ENCODE data around the gene CNPY4.
A peak's percentile ranks its signal among the peaks of the same experiment; 100 is the strongest.

Gene CNPY4

DNA sequence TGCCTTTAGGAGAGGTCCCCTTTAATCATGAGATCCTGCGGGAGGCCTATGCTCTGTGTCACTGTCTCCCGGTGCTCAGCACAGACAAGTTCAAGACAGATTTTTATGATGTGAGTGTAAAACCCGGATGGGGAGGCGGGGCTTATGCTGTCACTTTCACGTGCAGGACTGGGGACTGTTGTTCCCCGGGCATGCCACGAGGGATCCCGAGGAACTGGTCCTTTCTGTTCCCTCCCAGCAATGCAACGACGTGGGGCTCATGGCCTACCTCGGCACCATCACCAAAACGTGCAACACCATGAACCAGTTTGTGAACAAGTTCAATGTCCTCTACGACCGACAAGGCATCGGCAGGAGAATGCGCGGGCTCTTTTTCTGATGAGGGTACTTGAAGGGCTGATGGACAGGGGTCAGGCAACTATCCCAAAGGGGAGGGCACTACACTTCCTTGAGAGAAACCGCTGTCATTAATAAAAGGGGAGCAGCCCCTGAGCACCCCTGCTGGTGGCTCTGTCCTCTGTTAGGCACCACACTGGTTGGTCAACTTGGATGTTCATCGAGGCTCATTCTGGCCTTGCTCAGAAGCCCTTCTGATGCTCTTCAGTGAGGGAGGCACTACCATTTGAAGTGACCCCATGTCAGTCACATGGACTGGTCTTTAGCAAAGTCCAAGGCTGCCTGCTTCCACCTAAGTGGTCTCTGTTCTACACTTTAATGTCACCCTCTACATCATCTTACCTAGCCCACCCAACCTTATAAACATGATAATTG lies 27.8 kb upstream of the CNPY4 start:
- DNase-seq (ENCODE audit: low read depth) = no peak

DNA sequence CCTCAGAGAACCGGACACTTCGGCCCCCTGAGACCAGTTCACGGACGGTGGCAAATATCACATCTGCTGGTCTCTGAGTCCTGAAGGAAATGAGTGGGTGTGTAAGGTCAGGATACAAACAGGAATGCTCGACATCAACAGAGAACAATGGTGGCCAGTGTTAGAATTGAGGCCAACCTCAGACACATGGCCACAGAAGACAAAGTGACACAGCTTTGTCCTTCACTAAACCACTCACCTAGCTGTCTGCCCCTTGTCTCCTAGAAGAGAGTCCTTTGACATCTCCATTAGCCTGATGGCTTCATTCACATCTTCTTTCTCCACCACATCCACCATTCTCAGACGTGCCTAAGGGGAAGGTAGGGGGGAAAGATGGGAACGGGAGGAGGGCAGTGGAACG lies 26.4 kb upstream of the CNPY4 start:
- no peak for DNase-seq (ENCODE audit: low read depth)

DNA sequence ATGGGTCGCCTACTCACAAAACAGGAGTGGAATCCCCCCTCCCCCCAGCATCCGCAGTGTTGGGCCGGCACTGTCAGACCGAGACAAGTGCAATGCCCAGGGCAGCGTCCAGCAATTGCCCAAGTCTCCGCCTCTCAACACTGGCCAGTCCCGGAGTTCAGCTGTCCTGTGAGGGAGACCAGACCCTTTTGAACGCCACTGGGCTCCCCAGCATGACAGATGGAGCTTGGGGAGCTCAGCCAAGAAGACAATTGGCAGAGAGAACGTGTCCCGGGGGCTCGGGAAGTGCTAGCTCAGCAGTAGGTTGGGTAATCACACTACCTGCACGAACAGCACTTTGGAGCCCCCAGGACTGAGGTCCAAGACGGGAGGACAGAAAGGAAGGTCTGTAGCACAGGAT lies 25.9 kb upstream of the CNPY4 start:
- no peak for DNase-seq (ENCODE audit: low read depth)

DNA sequence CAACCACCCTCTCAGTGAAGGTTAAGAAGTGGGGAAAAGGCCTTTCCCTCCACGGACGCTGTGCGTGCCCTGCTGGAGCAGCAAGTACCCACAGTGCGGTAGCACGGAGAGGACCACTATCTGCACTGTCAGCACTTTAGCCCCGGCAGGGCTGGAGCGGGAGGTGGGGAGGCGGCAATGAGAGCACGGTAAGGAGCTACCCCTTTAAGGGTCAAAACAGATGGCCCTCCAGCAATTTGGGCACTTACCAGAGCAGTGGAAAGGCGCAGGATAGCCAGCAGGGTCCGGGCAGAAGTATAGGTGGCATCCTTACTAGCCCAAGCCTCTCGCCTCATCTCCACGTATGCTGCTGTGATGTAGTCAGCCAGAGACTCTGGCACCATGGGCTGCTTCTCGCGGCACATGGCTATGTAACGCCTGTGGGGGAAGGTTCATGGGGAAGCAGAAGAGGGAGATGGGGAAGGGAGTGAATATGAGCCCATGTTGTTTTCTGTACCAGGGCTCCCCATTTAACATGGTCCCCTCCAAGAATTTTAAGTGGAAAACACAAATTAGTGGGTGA lies 25.4 kb upstream of the CNPY4 start:
- DNase-seq (ENCODE audit: low read depth) = no peak

DNA sequence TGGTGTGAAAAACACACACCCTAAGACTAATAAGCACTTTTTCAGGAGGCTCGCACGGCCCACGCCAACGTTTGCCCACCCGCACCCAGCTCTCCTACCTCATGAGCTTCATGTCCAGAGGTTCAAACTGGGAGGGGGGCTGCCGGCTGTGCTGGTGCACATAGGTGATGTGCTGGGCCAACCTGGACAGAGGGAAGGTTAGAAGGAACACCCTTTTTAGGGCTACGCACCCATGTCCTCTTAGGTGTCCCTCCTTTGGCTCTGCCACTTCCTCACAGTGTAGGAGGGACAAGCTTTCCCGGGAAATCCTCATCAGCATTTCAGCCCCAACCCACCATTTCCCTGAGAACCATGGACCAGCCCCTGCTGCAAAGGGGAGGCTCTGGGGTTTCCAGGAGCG lies 24.1 kb upstream of the CNPY4 start:
- DNase-seq (ENCODE audit: low read depth) = no peak

DNA sequence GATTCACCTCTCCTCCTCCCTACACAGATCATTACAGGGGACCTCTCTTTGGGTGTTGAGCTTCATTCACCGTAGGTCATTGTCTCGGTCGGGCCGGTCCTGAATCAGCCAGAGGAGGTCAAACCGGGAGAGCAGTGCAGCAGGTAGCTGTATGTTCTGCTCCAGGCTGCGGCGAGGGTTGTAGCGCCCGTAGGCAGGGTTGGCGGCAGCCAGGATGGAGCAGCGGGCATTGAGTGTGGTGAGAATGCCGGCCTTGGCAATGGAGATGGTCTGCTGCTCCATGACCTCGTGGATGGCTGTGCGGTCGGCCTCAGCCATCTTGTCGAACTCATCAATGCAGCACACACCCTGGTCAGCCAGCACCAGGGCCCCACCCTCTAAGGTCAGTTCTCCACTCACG lies 23.7 kb upstream of the CNPY4 start:
- no peak for DNase-seq (ENCODE audit: low read depth)

DNA sequence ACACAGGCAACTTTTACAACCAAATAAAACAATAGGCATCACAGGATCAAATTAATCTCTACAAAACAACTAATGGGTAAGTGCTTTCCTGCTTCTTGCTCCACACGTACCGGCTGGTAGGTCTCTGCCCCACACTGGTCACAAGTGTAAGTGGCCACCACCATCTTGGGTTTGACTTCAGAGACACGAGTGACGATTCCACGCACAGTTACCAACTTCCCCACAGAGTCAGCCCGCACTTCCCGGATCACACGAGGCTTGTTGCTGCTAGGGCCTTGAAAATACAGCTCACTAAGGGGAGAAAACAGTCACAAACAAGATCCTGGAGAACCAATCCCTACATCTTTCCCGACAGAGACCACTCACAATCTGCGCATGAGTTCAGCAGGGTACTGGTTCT lies 20.5 kb upstream of the CNPY4 start:
- no peak for DNase-seq (ENCODE audit: low read depth)

DNA sequence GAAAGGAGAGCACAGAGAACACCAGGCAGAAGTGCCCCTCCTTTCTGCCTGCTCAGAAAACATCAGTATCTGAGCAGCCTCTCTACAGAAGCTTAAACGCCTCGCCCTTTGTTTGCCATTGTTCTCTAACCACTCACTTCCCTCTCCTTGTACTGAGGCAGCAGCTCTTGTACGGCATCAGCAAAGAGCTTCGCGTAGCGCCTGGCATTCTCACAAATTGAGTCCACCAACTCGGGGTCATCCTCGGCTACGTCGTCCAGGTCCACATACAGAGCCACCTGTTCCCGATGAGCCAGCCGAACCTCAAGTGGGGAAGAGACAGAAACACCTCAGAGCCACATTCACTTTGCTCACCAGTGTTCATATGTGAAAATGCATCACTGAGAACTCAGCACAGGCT lies 20.0 kb upstream of the CNPY4 start:
- DNase-seq (ENCODE audit: low read depth) = no peak

DNA sequence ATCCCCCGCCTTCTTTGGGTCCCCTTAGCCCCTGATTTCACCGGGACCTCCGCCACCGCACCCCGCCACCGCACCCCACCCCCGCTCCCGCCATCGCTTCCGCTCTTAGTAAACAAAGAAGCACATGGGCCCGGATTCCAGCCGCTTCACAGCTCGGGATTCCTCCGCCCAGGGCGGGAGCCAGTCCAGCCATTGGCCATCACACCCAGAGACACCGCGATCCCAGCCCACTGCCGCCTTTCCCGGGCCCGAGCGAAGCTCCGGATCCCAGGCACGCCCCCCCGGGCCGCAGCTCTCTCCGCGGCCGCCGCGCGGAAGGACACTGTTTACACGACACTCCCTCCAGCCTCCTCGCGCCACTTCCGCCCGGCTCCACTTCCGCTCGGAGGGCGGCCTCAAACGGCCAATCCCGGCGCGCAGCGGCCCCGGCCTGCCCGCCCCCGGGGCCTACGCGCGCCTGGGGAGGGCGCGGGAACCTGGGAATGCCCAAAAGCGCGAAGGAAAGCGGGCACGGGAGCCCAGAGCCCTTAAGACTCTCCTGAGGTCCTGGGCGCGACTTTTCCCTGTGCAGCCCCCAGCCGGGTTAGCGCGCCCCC lies 18.9 kb upstream of the CNPY4 start:
- DNase-seq (ENCODE audit: low read depth) = peak; percentile 64

DNA sequence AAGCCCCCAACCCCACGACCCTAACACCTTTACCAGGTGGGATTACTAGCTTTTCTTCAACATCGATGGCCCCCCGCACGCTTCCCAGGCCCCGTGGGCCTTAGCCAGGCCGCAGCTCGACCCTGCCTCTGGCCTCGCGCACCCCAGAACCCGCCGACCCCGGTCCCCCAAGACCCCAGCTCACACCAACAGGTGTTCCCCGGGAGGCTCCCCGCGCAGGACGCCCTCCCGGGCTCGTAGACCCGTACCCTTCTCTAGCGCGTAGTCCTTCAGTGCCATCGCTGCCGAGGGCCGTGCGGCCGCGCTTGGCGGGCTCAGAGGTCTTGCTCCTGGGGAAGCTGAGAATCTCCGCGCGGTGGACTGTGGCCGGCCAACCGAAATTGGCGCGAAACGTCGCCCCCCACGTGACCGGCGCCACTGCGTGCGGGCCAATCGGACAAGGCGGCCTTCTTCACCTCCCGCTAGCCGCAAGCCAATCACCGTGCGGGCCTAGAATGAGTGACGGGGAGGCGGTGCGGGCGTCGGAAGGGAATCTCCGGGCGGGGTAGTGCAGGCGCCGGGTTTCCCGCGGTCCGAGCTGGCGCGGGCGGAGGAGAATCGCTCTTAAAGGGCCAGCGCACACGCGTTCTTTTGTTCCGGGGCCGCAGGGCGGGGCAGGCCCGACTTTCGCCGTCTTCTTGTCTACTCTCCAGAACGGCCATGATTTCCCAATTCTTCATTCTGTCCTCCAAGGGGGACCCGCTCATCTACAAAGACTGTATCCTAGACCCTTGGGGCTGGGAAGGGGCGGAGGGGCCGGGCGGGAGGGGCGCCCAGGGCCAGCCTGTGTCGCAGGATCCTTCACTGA lies 18.2 kb upstream of the CNPY4 start, which contains the start of the genes AP4M1 and MCM7:
AP4M1 (plus strand) TSS at position 628 of the 847 bp plus-strand sequence; CDS start at position 700, 72 bp downstream.
MCM7 (minus strand) TSS at position 382 of the 847 bp plus-strand sequence; CDS start at position 279, 103 bp downstream.
- DNase-seq (ENCODE audit: low read depth) = peak; percentile 94

DNA sequence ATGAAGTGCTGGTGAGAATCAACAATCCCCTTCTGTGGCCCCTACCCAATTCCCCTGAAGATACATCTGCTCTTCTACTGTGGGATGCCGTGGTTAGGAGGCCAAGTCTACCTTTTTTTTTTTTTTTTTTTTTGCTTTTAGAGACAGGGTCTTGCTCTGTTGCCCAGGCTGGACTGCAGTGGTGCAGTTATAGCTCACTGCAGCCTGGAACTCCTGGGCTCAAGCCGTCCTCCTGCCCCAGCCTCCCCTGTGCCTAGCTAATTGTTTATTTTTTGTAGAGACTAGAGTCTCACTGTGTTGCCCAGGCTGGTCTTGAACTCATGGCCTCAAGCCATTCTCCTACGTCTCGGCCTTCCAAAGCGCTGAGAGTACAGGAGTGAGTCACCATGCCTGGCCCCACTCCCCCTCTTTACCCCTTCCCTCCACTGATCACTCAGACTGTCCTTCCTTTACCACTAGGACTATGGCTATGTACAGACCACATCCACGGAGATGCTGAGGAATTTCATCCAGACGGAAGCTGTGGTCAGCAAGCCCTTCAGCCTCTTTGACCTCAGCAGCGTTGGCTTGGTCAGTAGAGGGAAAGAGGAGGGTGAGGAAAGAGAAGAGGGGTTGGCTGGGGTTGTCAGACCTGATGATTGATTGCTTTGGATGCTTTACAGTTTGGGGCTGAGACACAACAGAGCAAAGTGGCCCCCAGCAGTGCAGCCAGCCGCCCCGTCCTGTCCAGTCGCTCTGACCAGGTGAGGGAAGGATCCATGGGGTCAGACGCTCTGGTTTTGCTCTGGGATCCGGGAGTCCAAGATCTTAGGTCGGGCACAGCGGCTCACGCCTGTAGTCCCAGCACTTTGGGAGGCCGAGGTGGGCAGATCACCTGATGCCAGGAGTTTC lies 16.2 kb upstream of the CNPY4 start:
- DNase-seq (ENCODE audit: low read depth) = no peak

DNA sequence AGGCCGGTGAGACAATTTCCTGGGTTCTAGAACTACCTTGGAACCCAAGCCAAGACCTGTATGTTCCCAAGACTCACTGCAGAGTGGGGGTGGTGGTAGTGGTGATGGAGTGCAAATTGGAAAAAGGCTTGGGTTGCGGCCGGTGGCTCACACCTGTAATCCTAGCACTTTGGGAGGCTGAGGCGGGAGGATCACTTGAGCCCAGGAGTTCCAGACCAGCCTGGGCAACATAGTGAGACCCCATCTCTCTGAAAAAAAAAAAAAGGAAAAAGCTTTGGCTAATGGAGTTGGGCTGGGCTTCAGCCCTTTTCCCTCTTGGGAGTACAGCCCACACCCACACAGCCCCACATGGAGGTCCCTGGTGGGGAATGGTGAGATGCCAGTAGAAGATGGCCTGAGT lies 13.9 kb upstream of the CNPY4 start:
- no peak for DNase-seq (ENCODE audit: low read depth)

DNA sequence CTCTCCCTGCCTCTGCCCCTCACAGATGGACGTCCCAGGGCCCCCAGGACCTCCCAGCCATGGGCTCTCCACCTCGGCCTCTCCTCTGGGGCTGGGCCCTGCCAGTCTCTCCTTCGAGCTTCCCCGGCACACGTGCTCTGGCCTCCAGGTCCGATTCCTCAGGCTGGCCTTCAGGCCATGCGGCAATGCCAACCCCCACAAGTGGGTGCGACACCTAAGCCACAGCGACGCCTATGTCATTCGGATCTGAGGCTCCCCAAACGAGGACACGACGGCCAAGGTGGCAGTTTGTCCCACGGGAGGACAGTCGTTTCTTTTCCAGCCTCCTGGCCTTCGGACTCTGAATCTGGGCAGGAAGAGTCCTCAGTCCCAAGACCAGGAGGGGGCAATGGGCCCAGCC lies 12.8 kb upstream of the CNPY4 start:
- DNase-seq (ENCODE audit: low read depth) = no peak

DNA sequence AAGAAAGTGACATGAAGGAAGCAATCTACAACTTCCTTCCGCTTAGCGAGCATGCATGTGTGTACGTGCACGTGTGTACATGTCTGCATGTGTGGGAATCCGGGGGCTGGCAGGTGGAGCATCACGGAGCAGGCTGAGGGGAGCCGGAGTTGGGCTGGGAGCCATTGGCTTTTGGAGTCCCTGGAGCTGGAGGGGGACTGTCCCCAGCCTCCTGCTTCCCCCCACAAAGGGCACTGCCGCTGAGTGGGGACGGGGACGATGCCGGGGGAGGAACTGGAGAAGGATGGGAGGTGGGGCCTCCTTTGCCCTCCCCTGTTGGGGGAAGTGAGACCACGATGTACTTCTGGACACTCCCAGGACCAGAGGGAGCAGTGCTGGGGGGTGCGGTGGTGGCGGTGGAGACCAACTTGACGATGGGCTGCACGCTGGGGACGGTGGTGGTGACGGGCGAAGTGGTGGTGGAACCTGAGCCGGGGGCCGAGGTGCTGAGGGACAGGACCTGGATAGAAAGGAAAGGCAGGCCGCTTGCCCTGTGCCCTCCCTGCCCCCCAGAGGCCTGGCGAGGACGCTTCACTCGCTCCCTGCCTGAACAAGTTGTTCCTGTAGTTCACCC lies 12.2 kb upstream of the CNPY4 start:
- DNase-seq (ENCODE audit: low read depth) = no peak

DNA sequence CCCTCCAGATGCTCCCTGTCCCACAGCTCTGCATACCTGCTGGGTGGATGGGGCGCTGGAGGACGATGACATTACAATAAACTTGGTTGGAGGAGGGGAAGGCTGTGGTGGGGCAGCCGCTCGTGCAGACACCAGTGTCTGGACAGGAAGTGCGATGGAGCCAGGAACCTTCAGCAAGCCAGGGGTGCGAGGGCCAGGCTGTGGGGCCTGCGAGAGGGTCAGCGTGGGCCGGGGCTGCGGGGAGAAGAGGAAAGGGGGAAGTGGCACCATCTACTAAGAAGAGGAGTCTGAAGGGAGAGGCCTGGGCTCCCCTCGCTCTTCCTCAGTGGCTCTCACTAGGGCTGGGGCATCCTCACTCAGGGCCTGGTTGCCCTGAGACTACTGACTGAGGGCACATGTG lies 11.5 kb upstream of the CNPY4 start:
- no peak for DNase-seq (ENCODE audit: low read depth)

DNA sequence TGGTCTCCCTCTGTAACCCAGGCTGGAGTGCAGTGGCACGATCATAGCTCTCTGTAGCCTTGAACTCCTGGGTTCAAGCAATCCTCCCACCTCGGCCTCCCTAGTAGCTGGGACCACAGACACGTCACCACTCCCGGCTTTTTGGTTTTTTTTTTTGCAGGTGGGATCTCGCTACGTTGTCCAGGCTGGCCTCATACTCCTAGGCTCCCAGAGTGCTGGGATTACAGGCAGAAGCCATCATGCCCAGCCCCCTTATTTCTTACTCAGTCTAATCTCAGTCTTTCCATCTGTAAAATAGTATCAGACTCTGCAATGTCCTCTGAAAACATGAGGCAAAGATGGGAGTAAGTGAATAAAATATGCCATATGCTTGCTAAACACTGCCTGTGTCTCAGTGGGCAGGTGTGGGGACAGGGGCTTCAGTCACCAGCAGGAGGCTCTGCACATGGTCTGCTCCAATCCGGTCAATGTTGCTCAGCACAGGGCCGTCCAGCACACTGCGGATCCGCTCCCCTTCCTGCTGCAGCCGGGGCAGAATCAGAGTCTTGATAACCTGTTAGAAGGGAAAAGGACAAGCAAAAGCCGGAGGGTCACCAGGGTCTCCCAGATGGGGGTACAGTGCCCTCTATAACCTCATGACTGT lies 9.8 kb upstream of the CNPY4 start:
- DNase-seq (ENCODE audit: low read depth) = no peak

DNA sequence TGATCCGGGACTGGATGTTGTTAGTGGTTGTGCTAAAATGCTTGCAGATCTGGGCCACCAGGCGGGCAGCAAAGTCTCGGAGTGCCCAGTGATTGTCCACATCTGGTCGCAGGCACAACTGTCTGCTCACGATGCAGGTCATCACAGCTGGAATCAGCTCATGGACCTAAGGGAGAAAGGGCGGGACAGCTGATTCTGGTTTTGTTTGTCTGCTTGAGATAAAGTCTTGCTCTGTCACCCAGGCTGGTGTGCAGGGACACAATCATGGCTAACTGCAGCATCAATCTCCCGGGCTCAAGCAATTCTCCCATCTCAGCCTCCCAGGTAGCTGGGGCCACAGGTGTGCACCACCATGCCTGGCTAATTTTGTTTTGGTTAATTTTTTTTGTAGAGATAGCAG lies 8.3 kb upstream of the CNPY4 start:
- DNase-seq (ENCODE audit: low read depth) = no peak

DNA sequence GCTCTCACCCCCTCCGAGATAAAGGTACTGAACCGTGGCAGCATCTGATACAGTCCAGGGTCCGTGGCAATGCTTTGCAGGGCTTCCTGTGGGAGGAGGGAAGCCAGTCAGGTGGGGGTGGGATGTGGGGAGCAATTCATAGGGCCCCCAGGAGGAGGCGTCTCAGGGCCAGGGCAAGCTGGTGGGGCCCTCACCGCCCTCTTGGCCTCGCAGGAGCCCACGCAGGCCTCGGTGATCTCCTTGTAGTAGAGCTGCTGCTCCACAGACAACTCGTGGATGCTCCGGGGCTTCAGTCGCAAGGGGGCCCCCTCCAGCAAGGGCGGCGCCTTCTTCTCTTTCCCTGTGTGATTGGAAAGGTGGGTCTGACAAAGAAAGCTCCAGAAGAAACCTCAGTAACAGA lies 7.5 kb upstream of the CNPY4 start:
- DNase-seq (ENCODE audit: low read depth) = no peak

DNA sequence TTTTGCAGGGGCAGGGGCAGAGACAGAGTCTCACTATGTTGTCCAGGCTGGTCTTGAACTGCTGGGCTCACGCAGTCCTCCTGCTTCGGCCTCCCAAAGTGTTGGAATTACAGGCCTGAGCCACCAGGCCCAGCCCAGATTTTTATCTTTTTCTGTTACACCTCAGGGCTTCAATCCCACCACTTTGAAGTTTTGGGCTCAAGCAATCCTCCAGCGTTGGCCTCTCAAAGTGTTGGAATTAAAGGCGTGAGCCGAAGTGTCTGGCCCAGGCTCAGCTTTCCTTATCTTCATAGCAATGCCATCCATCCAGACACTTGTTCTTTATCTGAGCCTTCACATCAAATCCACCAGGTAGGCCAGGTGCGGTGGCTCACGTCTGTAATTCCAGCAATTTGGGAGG lies 4.4 kb upstream of the CNPY4 start:
- DNase-seq (ENCODE audit: low read depth) = no peak

DNA sequence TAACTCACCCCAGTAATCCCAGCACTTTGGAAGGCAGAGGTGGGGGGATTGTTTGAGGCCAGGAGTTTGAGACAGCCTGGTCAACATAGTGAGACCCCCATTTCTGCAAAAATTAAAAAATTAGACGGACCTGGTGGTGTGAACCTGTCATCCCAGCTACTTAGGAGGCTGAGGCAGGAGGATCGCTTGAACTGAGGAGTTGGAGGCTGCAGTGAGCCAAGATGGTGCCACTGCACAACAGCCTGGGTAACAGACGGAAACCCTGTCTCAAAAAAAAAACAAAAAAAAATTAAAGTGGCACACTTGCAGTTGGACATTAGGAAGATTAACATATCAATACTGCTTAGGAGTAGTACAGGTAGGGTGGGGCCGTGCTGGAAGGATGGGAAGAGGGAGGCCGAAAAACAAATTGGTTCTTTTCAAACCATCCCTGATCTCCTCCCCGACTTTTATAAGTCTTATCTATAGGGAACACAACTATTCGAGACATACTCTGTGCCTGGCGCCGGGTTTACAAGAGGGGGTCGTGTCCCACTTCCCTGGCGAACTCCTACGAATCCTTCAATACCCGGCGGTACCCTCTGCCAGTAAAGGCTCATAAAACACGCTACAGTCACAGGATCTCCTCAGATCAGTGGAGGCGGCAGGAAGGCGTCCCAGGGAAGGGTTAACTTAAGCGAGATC lies 904 bp upstream of the CNPY4 start:
- DNase-seq (ENCODE audit: low read depth) = no peak
